Panc1 (cell line): ENCODE measurements around the gene RHPN2. TPM values are rescaled to one million over a fixed set of nuclear protein-coding genes. Genes with fewer than 3 reads are reported as not detected.
A peak's percentile ranks its signal among the peaks of the same experiment; 100 is the strongest.
"Not testable (repeated sequence)": the region's sequence is repeated elsewhere in the genome, so short reads cannot be mapped to it uniquely, and the experiment has no call there.

Experiments
- ATAC-seq: fragments of 200-7000 bp; cut with Tn5 transposase; 2 replicates; pipeline ENCODE4 v1.9.1; 2020; ENCODE audit warnings: mild to moderate bottlenecking, moderate library complexity
- BruUV-seq: library from RNA; stranded (reverse); fragments of 400-500 nt; replicated peaks from 2 replicates; lab custom pipeline; 2021; lab: Mats Ljungman, UMichigan
- CTCF ChIA-PET: fragments of 300-600 bp; sonication (Branson Sonifier 250); formaldehyde crosslinking; loops from one replicate; lab custom pipeline; 2022; ENCODE audit warnings: antibody characterized with exemption; lab: Charles Lee
- POLR2A ChIA-PET: fragments of 300-600 bp; sonication (Branson Sonifier 250); formaldehyde crosslinking; loops from one replicate; lab custom pipeline; 2022; ENCODE audit warnings: antibody characterized with exemption; lab: Charles Lee
- DNase-seq: peaks from one replicate; pipeline ENCODE4 v3.0.0-alpha.2; 2010; ENCODE audit warnings: low read depth, low spot score
- H3K27ac ChIP-seq: 2 replicates; pipeline ENCODE4 v1.5.1; 2011; ENCODE audit warnings: mild to moderate bottlenecking, low read length, inconsistent platforms
- H3K27me3 ChIP-seq: fragments of 200-500 bp; sonication (Bioruptor generic); 2 replicates; pipeline ENCODE4 v1.6.0; 2014; ENCODE audit warnings: low read length, inconsistent platforms; ENCODE audit not compliant: control insufficient read depth, insufficient read depth
- H3K36me3 ChIP-seq: fragments of 200-500 bp; sonication (Bioruptor generic); 2 replicates; pipeline ENCODE4 v1.5.1; 2014; ENCODE audit warnings: inconsistent platforms, mild to moderate bottlenecking, low read length, moderate library complexity; ENCODE audit not compliant: control insufficient read depth, insufficient read depth
- H3K4me1 ChIP-seq: 2 replicates; pipeline ENCODE4 v1.5.1; 2011; ENCODE audit warnings: inconsistent platforms, mild to moderate bottlenecking, low read length, moderate library complexity; ENCODE audit not compliant: control insufficient read depth, insufficient read depth
- H3K4me3 ChIP-seq, 2 experiments: 2 replicates each; pipeline ENCODE4 v1.5.1; 2011 to 2012; ENCODE audit warnings: low read depth in 2 of 2, low read length in 2 of 2, mild to moderate bottlenecking in 2 of 2, inconsistent platforms in 1 of 2, moderate library complexity in 1 of 2
- H3K9me3 ChIP-seq: fragments of 200-500 bp; sonication (Bioruptor generic); 2 replicates; pipeline ENCODE4 v1.5.1; 2014; ENCODE audit warnings: low read depth, mild to moderate bottlenecking, inconsistent platforms, low read length, moderate library complexity; ENCODE audit not compliant: control insufficient read depth, insufficient read depth
- POLR2AphosphoS5 ChIP-seq: IDR thresholded peaks from 2 replicates; pipeline ENCODE4 v1.6.1; 2012; ENCODE audit warnings: mild to moderate bottlenecking, low read depth, low read length, moderate library complexity
- SIN3A ChIP-seq: IDR thresholded peaks from 2 replicates; pipeline ENCODE4 v1.6.1; 2012; ENCODE audit warnings: low read depth, mild to moderate bottlenecking, low read length, moderate library complexity, borderline replicate concordance; ENCODE audit not compliant: insufficient read depth
- TCF7L2 ChIP-seq: IDR thresholded peaks from 2 replicates; pipeline ENCODE4 v1.6.1; 2011; ENCODE audit warnings: mild to moderate bottlenecking, low read depth, low read length, inconsistent platforms
- in situ Hi-C: cut with HindIII; loops from 2 replicates; pipeline ENCODE4 v1.10.0; 2016; ENCODE audit warnings: low sequenced_read_pairs, low pct_unique_long_range_greater_than_20kb
- intact Hi-C: fragments of 100-400 bp; cut with micrococcal nuclease; formaldehyde crosslinking; loops from one replicate; pipeline ENCODE4 v1.10.0; 2022; ENCODE audit not compliant: unreplicated experiment
- total RNA-seq: library from RNA; stranded (reverse); gene quantifications from one replicate; pipeline ENCODE4 v1.2.1, GENCODE V29; 2021; ENCODE audit not compliant: unreplicated experiment
- TF ChIP-seq, protein P1 (sequence below): fragments of 450-650 bp; IDR thresholded peaks from 2 replicates; pipeline ENCODE4 v1.5.1; 2017; ENCODE audit warnings: mild to moderate bottlenecking
- TF ChIP-seq, protein P2 (sequence below), 2 experiments: IDR thresholded peaks; 2 replicates each; pipeline ENCODE4 v1.6.1; 2011 to 2012; ENCODE audit warnings: low read depth in 2 of 2, control low read depth in 1 of 2, low read length in 1 of 2, mild to moderate bottlenecking in 1 of 2, moderate library complexity in 1 of 2; ENCODE audit not compliant: insufficient read depth in 1 of 2

Gene RHPN2
- total RNA-seq, 1 experiment from 2014 or later = 227 TPM

- Histone ChIP-seq H3K27me3 (no peaks in the 10 kb centered on the region), H3K4me1 (peaks cover 54% of the 10 kb centered on the region), H3K4me3 (no peak overlapping the region), H3K36me3 (no peaks in the 10 kb centered on the region; the same call in 1 of the 2 replicates), H3K27ac (peak overlapping the region; percentile 96), H3K9me3 (no peaks in the 10 kb centered on the region)
- no peak for ATAC-seq
- no peak for DNase-seq
- TF ChIP-seq SIN3A = no peak
- TF ChIP-seq, protein P1, sequence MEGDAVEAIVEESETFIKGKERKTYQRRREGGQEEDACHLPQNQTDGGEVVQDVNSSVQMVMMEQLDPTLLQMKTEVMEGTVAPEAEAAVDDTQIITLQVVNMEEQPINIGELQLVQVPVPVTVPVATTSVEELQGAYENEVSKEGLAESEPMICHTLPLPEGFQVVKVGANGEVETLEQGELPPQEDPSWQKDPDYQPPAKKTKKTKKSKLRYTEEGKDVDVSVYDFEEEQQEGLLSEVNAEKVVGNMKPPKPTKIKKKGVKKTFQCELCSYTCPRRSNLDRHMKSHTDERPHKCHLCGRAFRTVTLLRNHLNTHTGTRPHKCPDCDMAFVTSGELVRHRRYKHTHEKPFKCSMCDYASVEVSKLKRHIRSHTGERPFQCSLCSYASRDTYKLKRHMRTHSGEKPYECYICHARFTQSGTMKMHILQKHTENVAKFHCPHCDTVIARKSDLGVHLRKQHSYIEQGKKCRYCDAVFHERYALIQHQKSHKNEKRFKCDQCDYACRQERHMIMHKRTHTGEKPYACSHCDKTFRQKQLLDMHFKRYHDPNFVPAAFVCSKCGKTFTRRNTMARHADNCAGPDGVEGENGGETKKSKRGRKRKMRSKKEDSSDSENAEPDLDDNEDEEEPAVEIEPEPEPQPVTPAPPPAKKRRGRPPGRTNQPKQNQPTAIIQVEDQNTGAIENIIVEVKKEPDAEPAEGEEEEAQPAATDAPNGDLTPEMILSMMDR = no peak
- TF ChIP-seq, protein P2, sequence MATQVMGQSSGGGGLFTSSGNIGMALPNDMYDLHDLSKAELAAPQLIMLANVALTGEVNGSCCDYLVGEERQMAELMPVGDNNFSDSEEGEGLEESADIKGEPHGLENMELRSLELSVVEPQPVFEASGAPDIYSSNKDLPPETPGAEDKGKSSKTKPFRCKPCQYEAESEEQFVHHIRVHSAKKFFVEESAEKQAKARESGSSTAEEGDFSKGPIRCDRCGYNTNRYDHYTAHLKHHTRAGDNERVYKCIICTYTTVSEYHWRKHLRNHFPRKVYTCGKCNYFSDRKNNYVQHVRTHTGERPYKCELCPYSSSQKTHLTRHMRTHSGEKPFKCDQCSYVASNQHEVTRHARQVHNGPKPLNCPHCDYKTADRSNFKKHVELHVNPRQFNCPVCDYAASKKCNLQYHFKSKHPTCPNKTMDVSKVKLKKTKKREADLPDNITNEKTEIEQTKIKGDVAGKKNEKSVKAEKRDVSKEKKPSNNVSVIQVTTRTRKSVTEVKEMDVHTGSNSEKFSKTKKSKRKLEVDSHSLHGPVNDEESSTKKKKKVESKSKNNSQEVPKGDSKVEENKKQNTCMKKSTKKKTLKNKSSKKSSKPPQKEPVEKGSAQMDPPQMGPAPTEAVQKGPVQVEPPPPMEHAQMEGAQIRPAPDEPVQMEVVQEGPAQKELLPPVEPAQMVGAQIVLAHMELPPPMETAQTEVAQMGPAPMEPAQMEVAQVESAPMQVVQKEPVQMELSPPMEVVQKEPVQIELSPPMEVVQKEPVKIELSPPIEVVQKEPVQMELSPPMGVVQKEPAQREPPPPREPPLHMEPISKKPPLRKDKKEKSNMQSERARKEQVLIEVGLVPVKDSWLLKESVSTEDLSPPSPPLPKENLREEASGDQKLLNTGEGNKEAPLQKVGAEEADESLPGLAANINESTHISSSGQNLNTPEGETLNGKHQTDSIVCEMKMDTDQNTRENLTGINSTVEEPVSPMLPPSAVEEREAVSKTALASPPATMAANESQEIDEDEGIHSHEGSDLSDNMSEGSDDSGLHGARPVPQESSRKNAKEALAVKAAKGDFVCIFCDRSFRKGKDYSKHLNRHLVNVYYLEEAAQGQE (IDR thresholded peaks at IDR 0.05; ENCODE audit: insufficient read depth in 1 of 2, low read depth in 2 of 2, low read length in 1 of 2) = no peak
- TF ChIP-seq TCF7L2 = no peak
- no peak for TF ChIP-seq POLR2AphosphoS5
- CTCF ChIA-PET = interaction anchor here (0.6 to 0.7 kb wide), 2 partner anchors 20 to 739 kb away, joined by 4 read pairs; no protein-coding TSS in a partner anchor
- POLR2A ChIA-PET = no interaction called here
- intact Hi-C loops = no loop called here
- in situ Hi-C loops = no loop called here
- BruUV-seq = TSS peak; percentile 61
These were observed 25.5 kb downstream of the RHPN2 start for GRCh38 chr19:33039108-33039599.

DNA sequence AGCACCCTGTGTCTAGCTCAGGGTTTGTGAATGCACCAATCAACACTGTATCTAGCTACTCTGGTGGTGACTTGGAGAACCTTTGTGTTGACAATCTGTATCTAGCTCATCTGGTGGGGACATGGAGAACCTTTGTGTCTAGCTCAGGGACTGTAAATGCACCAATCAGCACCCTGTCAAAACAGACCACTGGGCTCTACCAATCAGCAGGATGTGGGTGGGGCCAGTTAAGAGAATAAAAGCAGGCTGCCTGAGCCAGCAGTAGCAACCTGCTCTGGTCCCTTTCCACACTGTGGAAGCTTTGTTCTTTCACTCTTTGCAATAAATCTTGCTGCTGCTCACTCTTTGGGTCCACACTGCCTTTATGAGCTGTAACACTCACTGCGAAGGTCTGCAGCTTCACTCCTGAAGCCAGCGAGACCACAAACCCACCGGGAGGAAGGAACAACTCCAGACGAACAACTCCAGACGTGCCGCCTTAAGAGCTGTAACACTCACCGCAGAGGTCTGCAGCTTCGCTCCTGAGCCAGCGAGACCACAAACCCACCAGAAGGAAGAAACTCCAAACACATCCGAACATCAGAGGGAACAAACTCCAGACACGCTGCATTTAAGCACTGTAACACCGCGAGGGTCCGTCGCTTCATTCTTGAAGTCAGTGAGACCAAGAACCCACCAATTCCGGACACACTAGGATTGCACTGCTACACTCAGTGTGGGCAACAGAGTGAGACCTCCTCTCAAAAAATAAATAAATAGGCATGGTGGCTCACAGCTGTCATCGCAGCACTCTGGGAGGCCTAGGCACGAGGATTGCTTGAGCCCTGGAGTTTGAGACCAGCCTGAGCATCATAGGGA, 27.3 kb downstream of the RHPN2 start:
- DNase-seq, POLR2A ChIA-PET, ATAC-seq, in situ Hi-C loops, H3K9me3 ChIP-seq, H3K27me3 ChIP-seq, H3K4me3 ChIP-seq, H3K36me3 ChIP-seq, intact Hi-C loops: not testable (repeated sequence)
- Histone ChIP-seq H3K27ac (peak overlapping the region; percentile 68), H3K4me1 (peaks cover 47% of the 10 kb centered on the region)
- TSS peak; percentile 100 for BruUV-seq
- CTCF ChIA-PET = interaction anchor here (0.6 kb wide), 1 partner anchor 17 kb away, joined by 3 read pairs; no protein-coding TSS in a partner anchor

GRCh38 chr19:33036370-33037167, 28.1 kb downstream of the RHPN2 start:
- POLR2A ChIA-PET = not testable (repeated sequence)

More at GRCh38 chr19:33036370-33037167, 28.1 kb downstream of the RHPN2 start:
- H3K4me3 ChIP-seq, BruUV-seq, intact Hi-C loops, H3K36me3 ChIP-seq, DNase-seq, CTCF ChIA-PET, in situ Hi-C loops, H3K9me3 ChIP-seq, H3K27ac ChIP-seq, ATAC-seq, H3K27me3 ChIP-seq: not testable (repeated sequence)
- H3K4me1 ChIP-seq = peaks cover 41% of the 10 kb centered on the region
